LoVo (cell line): ENCODE results near the gene WNT7A.
"Not testable (repeated sequence)": the region's sequence is repeated elsewhere in the genome, so short reads cannot be mapped to it uniquely, and the experiment has no call there.

Experiments used
- DNase-seq: peaks from one replicate; pipeline ENCODE4 v3.0.0-alpha.2; 2016; ENCODE audit warnings: low spot score

The WNT7A gene

DNA sequence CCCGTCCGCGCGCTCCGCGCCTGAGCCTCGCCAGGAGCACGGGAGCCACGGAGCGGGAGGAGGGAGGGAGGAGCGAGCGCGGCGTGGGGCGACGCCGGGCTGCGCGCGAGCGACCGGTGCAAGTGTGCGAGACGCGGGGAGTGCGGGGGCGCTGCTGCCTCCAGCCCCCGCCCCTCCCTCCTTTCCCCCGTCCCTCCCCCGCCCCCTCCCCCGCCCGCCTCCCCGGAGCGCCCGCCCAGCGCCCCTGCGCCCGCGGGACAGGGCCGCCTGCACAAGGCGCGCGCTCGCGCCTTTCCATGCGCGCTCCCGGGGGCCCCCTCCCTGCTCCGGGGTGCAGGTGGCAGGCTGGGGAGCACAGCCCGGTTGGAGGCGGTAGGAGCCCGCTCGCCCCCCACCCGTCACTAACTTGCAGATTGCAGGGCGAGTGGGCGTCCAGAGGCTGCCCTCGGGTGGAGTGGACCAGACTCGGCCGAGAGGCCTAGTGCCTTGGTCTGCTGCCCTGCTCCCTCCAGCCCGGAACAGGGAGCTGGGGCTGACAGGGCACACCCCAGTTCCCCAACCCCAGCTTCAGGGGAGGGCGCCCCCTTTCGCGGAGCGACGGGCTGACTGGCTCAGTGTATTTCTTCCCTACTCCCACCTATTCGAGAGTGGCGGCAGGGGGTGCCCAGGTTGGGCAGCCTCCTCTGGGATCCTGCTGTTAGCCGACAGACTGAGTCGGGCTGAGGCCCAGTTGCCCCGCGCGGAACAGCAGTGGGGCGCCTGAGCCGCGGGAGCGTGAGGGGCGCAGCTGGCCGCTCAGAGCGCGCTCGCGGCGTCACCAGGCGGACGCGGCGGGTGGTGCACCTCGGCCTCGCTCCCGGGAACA is at the start of gene WNT7A:
TSS of gene WNT7A (minus strand) at position 126 of the 865 bp plus-strand sequence. CDS start 255 bp downstream, outside the sequence.
- DNase-seq = no peak

DNA sequence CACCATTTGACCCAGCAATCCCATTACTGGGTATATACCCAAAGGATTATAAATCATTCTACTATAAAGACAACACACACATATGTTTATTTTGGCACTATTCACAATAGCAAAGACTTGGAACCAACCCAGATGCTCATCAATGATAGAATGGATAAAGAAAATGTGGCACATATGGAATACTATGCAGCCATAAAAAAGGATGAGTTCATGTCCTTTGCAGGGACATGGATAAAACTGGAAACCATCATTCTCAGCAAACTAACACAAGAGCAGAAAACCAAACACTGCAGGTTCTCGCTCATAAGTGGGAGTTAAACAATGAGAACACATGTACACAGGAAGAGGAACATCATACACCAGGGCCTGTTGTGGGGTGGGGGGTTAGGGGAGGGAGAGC is 48.9 kb upstream of the WNT7A start:
- DNase-seq = not testable (repeated sequence)

DNA sequence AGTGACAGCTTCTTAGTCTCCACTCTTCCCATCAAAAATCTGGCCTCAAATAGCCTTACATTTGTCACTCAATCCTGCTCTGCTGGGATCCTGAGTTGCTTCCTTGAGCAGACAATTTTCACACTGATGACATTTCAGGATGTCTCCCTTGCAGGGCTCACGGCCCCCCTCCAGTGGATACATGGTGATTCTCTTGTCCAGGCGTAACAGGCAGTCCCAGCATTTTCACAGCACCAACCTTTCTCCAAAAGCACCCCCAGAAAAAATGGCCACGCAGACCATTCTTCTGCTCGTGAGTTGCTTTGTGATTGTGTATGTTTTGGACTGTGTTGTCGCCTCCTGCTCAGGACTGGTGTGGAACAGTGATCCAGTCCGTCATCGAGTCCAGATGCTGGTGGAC is 47.4 kb upstream of the WNT7A start:
- no peak for DNase-seq

DNA sequence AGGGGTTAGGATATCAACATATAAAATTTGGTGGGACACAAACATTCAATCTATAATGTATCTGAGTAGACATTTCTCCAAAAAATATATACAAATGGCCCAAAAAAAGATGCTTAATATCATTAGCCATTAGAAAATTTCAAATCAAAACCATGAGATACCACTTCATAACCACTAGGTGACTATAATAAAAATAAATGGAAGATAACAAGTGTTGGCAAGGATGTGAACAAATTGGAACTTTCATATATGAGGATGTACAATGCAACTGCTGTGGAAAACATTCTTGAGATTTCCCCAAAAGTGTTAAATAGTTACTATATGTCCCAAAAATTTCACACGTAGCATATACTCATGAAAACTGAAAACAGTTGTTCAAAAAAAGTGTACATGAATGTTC is 36.5 kb upstream of the WNT7A start:
- no peak for DNase-seq

DNA sequence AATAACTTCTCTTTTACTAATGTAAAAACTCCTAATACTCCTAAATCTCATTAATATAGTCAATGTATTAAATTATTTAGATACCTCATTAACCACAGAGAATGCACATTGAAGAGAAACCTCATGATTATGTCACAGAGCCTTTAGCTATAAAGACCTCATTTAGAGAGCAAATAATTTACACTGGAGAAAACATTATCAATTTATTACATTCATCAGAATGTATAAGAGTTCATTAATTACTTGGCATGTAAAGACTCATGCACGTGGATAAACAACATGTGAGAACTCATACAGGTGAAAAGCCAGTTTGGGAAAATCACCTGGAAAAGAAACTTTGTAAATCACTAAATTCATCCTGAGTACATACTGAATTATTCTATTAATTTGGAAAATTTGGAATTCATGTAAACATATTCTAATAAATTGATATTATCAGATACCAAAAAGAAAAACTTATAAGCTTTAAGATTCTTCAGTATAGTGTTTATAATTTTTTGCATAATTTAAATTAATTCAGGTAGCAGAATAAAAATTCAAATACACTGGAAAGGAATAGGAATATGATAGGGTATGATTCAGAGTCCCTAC is 22.9 kb upstream of the WNT7A start:
- no peak for DNase-seq

DNA sequence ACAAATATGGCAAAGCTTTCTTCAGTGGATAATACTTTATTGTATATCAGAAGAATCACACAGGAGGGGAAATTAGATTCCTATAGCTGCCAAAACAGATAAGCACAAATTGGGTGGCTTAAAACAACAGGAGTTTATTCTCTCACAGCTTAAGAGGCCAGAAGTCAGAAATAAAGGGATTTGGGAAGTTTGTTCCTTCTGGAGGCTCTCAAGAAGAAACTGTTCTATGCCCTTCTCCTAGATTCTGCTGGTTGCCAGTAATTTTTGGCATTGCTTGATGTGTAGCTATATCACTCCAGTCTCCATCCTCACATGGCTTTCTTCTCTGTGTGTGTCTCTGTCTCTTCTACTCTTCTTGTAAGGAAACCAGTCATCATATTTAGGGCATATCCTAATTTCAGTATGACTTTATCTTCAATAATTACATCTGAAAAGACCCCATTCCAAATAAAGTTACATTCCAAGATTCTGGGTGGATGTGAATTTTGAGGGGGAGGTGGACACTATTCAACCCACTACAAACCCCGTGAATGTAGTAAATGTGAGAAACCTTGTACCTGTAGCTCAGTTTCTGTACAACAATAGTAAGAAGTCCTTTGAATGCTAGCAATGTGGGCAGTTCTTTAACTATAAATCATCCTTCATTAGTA is 22.2 kb upstream of the WNT7A start:
- no peak for DNase-seq

DNA sequence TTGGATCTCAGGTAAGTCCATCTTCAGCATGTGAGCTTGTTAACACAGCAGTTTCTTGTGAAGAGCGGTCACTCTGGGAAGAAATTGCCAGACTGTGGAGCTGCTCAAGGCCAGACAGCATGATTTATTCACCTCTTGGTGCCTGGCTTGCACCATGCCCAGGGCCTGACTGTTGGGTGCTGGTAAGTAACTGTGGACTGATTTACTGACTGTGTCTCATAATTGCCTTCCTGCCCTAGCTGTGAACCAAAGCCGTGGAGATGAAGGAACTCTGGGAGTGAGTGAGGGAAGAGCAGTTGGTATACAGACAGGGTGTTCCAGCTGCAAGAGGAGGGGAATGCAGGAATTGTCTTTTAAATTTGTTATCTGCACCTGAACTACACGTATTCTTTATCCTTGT is 18.5 kb upstream of the WNT7A start:
- no peak for DNase-seq

DNA sequence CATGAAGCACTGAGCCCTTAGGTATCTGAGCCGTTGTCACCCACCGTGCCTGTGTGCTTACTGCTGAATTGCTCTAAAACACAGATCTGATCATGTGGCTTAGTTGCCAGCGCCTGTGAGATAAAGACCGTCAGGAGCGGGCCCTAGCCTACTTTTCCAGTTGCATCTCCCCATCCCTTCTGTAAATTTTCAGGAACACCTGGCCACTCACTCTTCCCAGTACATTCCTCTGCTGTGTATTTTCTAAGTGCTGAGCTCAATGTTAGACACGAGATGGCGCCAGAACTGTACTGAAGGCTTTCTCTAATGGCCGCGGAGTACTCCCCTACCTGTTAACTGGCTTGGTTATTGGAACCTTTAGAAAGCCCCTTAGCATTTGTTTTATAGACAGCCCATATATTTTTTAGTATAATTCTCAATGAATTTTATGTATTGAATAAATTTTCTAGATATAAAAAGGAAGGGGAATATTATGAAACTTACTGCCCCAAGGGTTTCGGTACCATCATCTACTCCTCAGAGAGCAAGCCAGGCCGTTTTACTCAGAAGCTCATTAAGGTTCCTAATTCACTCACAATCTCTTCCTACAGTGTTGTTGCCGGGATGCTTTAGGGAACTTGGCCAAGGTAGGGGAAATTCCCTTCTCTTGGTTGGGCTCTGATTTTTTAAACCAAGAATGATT is 16.7 kb upstream of the WNT7A start:
- DNase-seq = peak; percentile 85

DNA sequence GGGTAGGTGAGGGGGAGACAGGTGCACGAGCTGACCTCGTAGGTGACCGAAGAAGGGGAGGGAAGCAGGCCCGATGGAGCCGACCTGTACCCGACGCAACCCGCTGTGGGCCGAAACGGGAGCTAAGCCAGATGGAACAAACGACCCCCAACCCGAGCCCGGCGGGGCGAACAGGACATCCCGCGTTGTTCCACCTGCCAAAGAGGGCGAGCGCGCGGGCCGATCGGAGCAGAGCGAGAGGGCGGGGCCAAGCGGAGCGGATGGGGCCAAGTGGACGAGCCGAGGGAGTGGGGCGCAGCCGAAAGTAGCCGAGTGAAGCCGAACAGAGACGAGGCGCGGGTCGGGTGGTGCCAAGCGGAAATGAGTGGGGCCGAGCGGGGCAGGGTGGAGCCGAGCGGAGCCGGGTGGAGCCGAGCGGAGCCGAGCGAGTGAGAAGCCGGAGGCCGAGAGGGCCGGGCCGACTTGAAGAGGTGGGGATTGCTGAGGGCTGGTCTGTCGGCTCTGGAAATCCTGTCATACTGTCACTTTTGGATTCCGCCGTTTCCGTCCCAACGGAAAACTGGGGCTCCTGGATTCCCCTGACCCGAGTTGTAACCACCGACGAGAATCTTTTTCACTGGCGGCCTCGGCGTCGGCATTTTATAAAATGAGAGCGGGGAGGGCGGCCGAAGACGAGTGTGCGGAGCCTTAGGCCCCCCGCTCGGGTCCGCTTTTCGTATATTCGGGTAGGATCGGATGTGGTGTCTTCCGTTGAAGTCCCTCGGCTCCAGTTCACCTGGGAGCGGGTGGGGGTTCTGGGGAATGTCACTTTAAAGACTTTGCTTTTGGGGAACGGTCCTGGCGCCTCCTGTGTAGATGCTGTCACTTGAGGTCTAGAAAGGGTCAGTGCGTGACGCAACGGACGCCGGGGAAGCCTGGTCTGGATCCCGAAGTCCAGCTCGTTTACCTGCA is 15.6 kb upstream of the WNT7A start:
- DNase-seq = peak; percentile 93

DNA sequence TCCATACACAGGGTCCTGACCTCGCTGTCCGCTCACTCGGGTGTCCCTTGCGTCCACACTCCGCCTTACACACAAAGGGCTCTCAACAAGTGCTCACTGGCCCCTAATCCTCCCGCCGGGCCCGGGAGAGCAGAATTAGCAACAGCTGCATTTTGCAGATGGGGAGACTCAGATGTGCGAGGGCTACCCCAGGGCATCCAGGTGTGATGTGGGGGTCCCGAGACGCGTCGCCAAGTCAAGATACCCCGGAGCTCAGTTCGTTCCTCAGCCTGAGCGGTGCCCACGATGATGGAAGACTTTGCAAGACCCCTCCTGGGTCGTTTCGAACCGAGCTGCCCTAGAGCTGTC is 14.9 kb upstream of the WNT7A start:
- DNase-seq = no peak

DNA sequence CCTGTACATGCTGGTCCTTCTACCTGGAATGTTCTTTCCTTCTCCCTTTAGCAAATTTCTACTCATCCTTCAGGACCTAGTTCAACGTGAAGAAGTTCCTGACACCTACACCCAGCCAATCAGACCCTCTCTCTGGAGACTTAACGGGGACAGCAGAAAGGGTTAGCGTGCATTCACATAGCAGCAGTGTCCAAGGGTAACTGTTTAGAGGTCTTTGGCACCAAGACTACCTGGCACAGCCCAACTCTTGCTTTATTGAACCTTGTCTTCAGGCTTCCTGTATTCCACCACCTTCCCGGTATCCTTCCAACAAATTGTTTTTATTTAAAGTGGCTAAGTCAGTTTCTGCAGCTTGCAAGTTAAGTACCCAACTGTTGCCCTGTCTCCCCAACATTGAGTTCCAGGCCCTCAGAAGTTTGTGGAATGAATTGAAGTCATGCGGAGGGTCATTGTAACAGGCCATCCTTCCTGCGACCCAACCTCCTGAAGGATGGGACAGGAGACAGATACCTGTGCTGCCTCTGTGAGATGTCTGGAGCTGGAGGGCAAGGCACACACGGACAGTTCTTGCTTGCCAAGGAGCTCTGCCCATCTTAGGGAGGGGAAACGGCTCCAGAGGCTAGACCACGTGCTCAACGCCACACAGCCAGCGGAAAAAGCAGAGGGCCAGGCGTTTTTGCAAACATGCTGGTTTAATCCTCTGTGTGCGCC is 14.4 kb upstream of the WNT7A start:
- DNase-seq = no peak

DNA sequence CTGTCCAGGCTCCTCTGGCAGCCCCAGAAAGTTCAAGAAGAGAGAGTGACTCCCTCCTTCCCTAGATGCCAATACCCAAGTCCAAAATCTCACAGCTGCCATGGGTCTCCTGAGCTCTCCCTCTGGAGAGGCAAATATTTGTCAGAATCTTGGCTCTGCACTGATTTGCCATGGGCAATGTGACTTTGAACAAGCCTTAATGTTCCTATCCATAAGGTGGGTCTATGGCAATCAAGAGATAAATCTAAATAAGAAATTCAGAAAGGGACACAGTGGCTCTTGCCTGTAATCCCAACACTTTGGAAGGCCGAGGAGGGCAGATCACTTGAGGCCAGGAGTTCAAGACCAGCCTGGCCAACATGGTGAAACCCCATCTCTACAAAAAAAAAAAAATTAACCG is 12.4 kb upstream of the WNT7A start:
- no peak for DNase-seq

DNA sequence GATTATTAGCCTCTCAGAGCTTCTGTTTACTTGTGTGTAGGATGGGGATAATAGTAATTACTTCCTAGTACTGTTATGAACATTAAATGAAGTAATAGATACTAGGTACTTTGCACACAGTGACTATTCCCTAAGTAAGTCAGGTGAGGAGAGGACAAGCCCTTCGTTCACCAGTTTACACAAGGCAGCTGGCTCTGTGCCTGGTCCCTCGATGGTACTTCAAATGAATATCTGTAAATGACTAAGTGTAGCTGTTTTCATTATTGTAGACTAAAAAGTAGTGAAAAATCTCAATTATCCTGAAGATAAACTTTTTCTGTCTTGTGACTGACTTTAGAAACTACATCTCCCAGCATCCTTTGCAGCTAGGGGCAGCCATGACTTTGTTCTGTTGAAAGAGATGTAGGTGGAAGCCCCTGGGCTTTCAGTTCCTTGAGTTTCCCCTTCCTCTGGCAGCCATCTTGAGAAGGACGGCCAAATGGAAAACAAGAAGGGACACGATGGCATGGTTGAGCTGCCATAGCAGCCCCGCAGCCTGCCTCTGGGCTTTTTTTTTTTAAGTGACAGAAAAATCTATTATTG is 11.7 kb upstream of the WNT7A start:
- DNase-seq = peak; percentile 17

DNA sequence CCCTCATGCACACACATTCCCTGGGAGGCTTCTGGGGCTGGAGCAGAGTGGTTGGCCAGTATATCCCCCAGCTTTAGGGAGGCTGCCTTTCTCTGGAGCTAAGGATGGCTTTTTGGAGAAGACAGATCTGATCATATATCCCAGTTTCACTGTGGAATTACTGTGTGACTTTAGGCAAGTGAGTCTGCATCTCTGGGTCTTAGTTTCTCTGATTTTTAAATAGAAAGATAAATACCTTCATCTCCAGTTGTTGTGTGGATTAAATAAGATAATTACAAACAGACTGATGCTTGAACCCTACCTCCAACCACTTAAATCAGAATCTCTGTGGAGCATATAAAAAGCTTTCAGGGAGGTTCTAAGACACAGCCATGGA is 11.1 kb upstream of the WNT7A start:
- no peak for DNase-seq

DNA sequence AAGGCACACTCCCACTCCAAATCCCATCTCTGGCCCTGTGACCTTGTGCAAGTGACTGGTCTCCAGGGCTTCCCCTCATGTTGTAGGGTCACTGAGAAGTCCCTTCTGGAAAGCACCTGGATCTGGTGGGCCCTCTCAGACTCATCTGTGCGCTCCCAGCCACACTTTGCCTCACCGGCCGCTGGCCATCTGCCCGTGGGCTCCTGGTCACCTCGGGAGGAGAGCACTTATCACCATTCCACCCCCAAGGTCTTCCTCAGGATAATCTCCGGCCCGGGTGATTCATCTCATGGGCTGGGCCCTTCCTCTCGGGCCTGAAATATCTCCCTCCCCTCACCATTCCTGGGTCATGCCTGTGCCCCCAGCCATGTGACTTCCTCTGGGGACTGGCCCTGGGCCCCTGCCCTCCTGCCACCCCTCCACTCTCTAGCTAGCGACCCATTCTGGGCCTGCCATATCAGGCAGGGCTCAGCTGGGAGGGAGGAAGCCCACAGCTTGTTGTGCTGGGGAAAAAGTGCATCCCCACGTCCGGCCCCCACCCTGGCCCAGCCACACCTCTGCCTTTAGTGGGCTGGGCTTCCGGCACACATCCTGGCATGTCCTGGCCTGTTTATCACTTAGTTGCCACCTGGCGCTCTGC is 10.6 kb upstream of the WNT7A start:
- peak; percentile 54 for DNase-seq

DNA sequence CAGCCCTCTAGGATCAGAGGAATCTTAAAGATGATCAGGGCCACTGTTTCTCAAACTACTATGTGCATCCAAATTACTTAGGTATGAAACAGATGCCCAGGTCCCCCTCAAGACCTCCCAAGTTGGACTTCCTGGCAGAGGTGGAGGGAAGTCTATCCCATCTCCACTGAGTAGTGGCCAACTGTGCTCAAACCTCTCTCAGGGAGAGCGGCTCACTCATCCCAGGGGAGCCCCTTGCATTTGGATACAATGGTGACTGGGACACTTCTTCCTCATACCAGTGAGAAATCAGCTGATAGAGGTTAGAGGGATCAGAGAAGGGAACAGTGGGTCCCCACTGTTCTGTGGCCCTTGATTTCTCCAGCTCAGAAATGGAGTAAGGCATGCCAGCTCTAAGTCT is 8.7 kb upstream of the WNT7A start:
- no peak for DNase-seq

DNA sequence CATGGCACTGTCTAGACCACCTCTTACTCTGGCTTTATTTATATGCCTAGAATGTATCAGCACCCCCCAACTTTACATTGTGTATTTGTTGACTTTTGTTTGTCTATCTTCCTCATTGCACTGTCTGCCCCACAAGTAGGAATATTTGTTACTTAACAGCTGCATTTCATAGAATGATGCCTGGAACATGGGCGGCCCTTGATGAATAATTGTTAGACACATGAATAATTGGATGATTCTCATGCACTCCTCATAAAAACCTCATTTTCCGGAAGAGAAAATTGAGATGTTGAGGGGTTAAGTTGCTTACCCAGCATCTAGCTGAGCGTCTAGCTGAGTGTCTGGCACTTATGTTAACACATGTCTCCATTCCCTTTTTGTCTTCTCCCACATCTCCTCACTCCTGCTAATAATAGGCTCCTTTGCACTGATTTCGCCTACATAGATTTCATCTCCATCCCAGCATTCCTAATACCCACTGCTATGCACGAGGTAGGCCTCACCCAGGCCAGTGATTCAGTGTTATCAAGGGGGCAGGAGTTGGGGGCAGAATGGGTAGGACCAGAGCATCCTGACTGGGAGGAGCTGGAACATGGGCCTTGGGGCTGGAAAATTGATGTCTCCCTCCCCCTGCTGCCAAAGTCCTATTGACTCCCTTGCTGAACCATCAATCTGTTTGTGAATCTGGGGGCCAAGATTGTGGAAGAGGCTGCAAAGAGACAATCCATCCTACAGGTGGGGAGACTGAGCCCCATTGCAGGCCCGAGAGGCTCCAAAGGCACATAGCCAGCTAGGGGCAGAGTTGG is 7.8 kb upstream of the WNT7A start:
- no peak for DNase-seq

DNA sequence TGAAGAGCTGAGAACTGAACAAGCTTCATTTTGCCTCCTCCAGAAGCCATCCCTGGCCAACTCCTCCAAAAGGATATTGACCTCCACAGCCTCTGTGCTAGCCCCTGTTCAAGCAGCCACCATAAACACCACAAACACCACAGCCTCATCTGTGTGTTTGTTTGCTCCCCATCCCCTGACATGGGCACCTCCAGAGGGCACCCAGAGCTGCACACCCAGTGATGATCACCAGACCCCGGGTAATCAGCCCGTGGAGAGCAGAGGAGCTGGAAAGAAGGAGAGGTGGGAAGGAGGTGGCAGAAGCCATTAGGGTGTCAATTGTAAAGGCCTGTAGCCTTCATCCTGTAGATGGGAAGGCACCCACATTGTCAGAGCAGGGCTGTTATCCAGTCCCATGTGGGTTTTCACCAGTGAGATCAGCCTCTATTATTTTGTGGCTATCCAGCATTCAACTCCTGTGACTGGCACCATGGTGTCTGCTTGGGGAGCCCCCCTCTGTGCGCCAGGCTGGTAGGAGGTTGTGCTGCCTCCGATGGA is 6.8 kb upstream of the WNT7A start:
- no peak for DNase-seq

DNA sequence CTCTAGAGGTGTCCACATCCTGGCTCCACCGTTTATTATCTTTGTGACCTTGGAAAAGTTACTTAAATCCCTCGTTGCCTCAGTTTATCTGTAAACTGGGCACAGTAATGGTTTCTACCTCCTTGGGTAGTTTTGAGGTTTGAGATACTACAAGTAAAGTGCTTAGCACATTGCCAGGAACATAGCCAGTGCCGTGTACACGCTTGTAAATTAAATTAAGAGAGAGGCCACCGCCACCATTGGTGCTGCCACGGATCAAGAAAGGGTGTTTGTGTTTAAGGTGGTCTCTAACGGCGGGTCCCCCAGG is 5.8 kb upstream of the WNT7A start:
- no peak for DNase-seq
